Measurements from ENCODE around the gene VWA2.

GRCh38 chr10:114305521-114305925 lies 66.5 kb downstream of the VWA2 start:
- TF ChIP-seq CTCF (IDR thresholded peaks at IDR 0.05) (no peak), HMGXB4 (CRISPR knock-in tag; IDR thresholded peaks at IDR 0.05; ENCODE audit: borderline replicate concordance) (no peak), REST (IDR thresholded peaks at IDR 0.05) (no peak)

Data from A549 (cell line).